Measurements from ENCODE around the gene SAP30. TPM values are rescaled to one million over a fixed set of nuclear protein-coding genes. Genes with fewer than 3 reads are reported as not detected.

Gene SAP30
- total RNA-seq, 3 donors from 2014 or later (not counting 1 experiment from before 2014, with no cell fraction given) = 2.6 to 9.1 (median 3.1) TPM

- intact Hi-C loops (cut with micrococcal nuclease) = no loop called here
- Histone ChIP-seq H3K36me3 (ENCODE audit: control insufficient read depth, insufficient read depth, low read length) (no peaks in the 10 kb centered on the region), H3K27ac (ENCODE audit: low read length) (no peak overlapping the region), H3K4me1 (ENCODE audit: control insufficient read depth, insufficient read depth, low read length) (no peaks in the 10 kb centered on the region), H3K27me3 (ENCODE audit: control insufficient read depth, insufficient read depth, low read length) (no peaks in the 10 kb centered on the region), H3K4me3 (ENCODE audit: low read length) (no peak overlapping the region), H3K9me3 (ENCODE audit: control insufficient read depth, insufficient read depth, low read length) (no peaks in the 10 kb centered on the region)
- H3K4me3 Mint-ChIP-seq = no peak overlapping the region
- H3K27me3 Mint-ChIP-seq (ENCODE audit: low read depth in 2 of 2) = no peaks in the 10 kb centered on the region
- DNase-seq (no peak), ATAC-seq (no peak)
- H3K36me3 Mint-ChIP-seq = no peaks in the 10 kb centered on the region
- no peaks in the 10 kb centered on the region for H3K9me3 Mint-ChIP-seq
- no peak overlapping the region for H3K27ac Mint-ChIP-seq
- H3K4me1 Mint-ChIP-seq = no peaks in the 10 kb centered on the region
- TF ChIP-seq CTCF (IDR thresholded peaks at IDR 0.05) = no peak
These were observed 10.2 kb downstream of the SAP30 start for GRCh38 chr4:173380987-173381386.

DNA sequence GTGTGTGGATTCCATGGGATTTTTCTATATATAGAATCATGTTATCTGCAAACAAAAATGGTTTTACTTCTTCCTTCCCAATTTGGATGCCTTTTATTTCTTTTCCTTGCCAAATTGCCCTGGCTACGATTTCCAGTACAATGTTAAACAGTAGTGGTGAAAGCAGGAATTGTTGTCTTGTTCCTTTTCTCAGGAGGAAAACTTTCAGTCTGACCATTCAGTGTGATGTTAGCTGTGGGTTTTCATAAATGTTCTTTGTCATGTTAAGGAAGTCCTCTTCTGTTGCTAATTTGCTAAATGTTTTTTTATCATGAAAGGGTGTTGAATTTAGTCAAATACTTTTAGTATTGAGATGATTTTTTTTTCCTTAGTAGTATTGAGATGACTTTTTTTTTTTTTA lies 10.9 kb downstream of the SAP30 start:
- H3K4me3 Mint-ChIP-seq = no peak overlapping the region
- H3K36me3 Mint-ChIP-seq = no peaks in the 10 kb centered on the region
- intact Hi-C loops (cut with micrococcal nuclease) = no loop called here
- Histone ChIP-seq H3K27me3 (ENCODE audit: control insufficient read depth, insufficient read depth, low read length) (no peaks in the 10 kb centered on the region), H3K4me1 (ENCODE audit: control insufficient read depth, insufficient read depth, low read length) (no peaks in the 10 kb centered on the region), H3K4me3 (ENCODE audit: low read length) (no peak overlapping the region), H3K27ac (ENCODE audit: low read length) (no peak overlapping the region), H3K36me3 (ENCODE audit: control insufficient read depth, insufficient read depth, low read length) (no peaks in the 10 kb centered on the region), H3K9me3 (ENCODE audit: control insufficient read depth, insufficient read depth, low read length) (no peaks in the 10 kb centered on the region)
- DNase-seq (no peak), ATAC-seq (no peak)
- WGBS (ENCODE audit: insufficient coverage) = 71% methylated on average over 1 of the region's 1 CpG
- H3K4me1 Mint-ChIP-seq = no peaks in the 10 kb centered on the region
- no peak for TF ChIP-seq CTCF (IDR thresholded peaks at IDR 0.05)
- H3K27ac Mint-ChIP-seq = no peak overlapping the region
- no peaks in the 10 kb centered on the region for H3K27me3 Mint-ChIP-seq (ENCODE audit: low read depth in 2 of 2)
- no peaks in the 10 kb centered on the region for H3K9me3 Mint-ChIP-seq

- TF ChIP-seq CTCF (IDR thresholded peaks at IDR 0.05) = no peak
- WGBS (ENCODE audit: insufficient coverage) = no CpG with 5 or more reads among the region's 4 CpGs
- Mint-ChIP-seq H3K36me3 (no peaks in the 10 kb centered on the region), H3K4me3 (no peak overlapping the region), H3K9me3 (no peaks in the 10 kb centered on the region), H3K4me1 (no peaks in the 10 kb centered on the region), H3K27ac (no peak overlapping the region), H3K27me3 (ENCODE audit: low read depth in 2 of 2) (no peaks in the 10 kb centered on the region)
- H3K36me3 ChIP-seq (ENCODE audit: control insufficient read depth, insufficient read depth, low read length) = no peaks in the 10 kb centered on the region
- no peaks in the 10 kb centered on the region for H3K9me3 ChIP-seq (ENCODE audit: control insufficient read depth, insufficient read depth, low read length)
- intact Hi-C loops (cut with micrococcal nuclease) = no loop called here
- H3K27me3 ChIP-seq (ENCODE audit: control insufficient read depth, insufficient read depth, low read length) = no peaks in the 10 kb centered on the region
- H3K4me1 ChIP-seq (ENCODE audit: control insufficient read depth, insufficient read depth, low read length) = no peaks in the 10 kb centered on the region
- no peak for ATAC-seq
- no peak overlapping the region for H3K27ac ChIP-seq (ENCODE audit: low read length)
- DNase-seq = no peak
- H3K4me3 ChIP-seq (ENCODE audit: low read length) = no peak overlapping the region
These were observed 11.6 kb downstream of the SAP30 start for GRCh38 chr4:173382349-173382748.

DNA sequence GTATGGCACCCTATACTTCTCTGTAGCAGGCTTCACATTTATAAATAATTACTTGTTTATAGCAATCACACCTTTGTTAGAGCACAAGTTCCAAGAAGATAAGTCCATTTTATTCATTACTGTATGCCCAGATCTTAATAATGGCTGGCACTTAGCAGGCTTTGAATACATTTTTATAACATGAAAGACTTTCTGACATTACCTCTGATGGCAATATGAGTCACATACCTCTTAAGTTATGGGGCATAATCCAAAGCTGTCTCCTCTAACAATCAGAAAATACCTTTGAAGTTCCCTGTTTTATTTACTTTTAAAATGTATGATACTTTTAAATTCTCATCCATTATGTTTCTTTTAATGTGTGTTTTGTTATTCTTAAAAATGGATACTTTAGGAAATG lies 16.0 kb downstream of the SAP30 start:
- no peaks in the 10 kb centered on the region for H3K4me1 ChIP-seq (ENCODE audit: control insufficient read depth, insufficient read depth, low read length)
- Mint-ChIP-seq H3K27me3 (ENCODE audit: low read depth in 2 of 2) (no peaks in the 10 kb centered on the region), H3K9me3 (no peaks in the 10 kb centered on the region), H3K4me1 (no peaks in the 10 kb centered on the region), H3K36me3 (no peaks in the 10 kb centered on the region), H3K27ac (no peak overlapping the region), H3K4me3 (no peak overlapping the region)
- no peaks in the 10 kb centered on the region for H3K9me3 ChIP-seq (ENCODE audit: control insufficient read depth, insufficient read depth, low read length)
- no peaks in the 10 kb centered on the region for H3K36me3 ChIP-seq (ENCODE audit: control insufficient read depth, insufficient read depth, low read length)
- no peak for ATAC-seq
- no peak overlapping the region for H3K4me3 ChIP-seq (ENCODE audit: low read length)
- H3K27me3 ChIP-seq (ENCODE audit: control insufficient read depth, insufficient read depth, low read length) = no peaks in the 10 kb centered on the region
- intact Hi-C loops (cut with micrococcal nuclease) = no loop called here
- no peak for DNase-seq
- TF ChIP-seq CTCF (IDR thresholded peaks at IDR 0.05) = no peak
- H3K27ac ChIP-seq (ENCODE audit: low read length) = no peak overlapping the region

Measured in natural killer cell (primary cell).